ENCODE results near the gene APLN.

Gene APLN

DNA sequence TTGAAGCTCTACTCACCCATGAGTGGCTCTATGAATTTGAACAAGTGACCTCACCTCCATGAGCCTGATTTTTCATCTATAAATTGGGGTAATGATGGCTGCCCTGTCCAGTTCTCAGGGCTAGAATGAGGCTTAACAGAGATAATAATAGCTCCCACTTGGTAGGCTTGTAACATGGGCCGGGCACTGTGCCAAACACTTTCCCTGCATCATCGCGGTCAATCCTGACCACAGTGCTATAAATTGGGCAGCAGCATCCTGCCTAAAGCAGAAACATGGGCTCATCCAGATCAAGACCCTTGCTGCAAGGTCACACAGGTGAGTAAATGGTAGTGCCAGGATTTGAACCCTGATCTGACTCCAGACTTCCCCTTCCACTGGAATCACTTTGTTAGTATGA, 12.8 kb downstream of the APLN start:
- H3K36me3 ChIP-seq (ENCODE audit: control insufficient read depth, insufficient read depth, low read length) = no peaks in the 10 kb centered on the region
- H3K4me3 ChIP-seq (ENCODE audit: insufficient read depth, low read depth, low read length) = no peak overlapping the region
- 98% methylated on average over 3 of the region's 3 CpGs for WGBS, 2 experiments
- H3K27ac ChIP-seq (ENCODE audit: insufficient read depth, low read depth, low read length, poor library complexity, severe bottlenecking) = no peak overlapping the region
- H3K9me3 ChIP-seq (ENCODE audit: control insufficient read depth, low read length) = no peaks in the 10 kb centered on the region
- no peaks in the 10 kb centered on the region for H3K27me3 ChIP-seq (ENCODE audit: control insufficient read depth, insufficient read depth, low read length, poor library complexity, severe bottlenecking)
- H3K4me1 ChIP-seq (ENCODE audit: control insufficient read depth, insufficient read depth, low read length) = no peaks in the 10 kb centered on the region

DNA sequence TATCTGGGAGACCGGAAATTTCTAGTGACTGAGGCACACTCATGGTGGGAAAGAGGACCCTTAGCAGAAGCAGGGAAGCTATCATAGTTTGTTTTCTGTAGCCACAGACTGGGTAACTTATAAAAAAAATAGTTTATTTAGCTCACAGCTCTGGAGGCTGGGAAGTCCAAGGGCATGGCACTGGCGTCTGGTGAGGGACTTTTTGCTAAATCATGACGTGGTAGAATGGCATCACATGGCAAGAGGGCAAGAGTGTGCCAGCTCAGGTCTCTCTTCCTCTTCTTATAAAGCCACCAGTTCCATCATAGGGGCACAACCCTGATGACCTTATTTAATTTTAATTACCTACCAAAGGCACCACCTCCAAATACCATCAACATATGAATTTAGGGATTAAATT, 13.3 kb downstream of the APLN start:
- H3K36me3 ChIP-seq (ENCODE audit: control insufficient read depth, insufficient read depth, low read length) = no peaks in the 10 kb centered on the region
- H3K4me1 ChIP-seq (ENCODE audit: control insufficient read depth, insufficient read depth, low read length) = no peaks in the 10 kb centered on the region
- no peaks in the 10 kb centered on the region for H3K9me3 ChIP-seq (ENCODE audit: control insufficient read depth, low read length)
- WGBS, 2 experiments = 95 to 100% methylated on average over 3 of the region's 3 CpGs
- H3K4me3 ChIP-seq (ENCODE audit: insufficient read depth, low read depth, low read length) = no peak overlapping the region
- H3K27me3 ChIP-seq (ENCODE audit: control insufficient read depth, insufficient read depth, low read length, poor library complexity, severe bottlenecking) = no peaks in the 10 kb centered on the region
- H3K27ac ChIP-seq (ENCODE audit: insufficient read depth, low read depth, low read length, poor library complexity, severe bottlenecking) = no peak overlapping the region

DNA sequence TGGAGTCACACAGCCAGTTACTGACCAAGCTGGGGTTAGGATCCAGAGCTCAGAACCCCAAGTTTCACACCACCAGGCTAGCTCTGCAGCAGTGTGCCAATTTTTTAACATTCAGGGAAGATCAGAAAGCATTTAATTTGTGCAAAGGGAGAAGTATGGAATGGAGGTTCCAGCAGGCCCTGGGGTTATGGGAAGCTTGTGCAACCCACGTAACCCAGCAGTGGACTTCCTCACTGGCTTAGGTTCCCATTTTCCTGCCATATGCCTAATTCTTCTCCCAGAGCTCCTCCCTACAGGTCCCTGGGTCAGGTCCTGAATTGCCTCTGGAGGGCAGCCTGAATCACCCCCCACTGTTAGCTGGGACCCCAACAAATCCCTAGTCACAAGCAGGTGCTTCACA, 14.0 kb downstream of the APLN start:
- Histone ChIP-seq H3K4me3 (ENCODE audit: insufficient read depth, low read depth, low read length) (no peak overlapping the region), H3K36me3 (ENCODE audit: control insufficient read depth, insufficient read depth, low read length) (no peaks in the 10 kb centered on the region), H3K4me1 (ENCODE audit: control insufficient read depth, insufficient read depth, low read length) (no peaks in the 10 kb centered on the region), H3K9me3 (ENCODE audit: control insufficient read depth, low read length) (no peaks in the 10 kb centered on the region), H3K27ac (ENCODE audit: insufficient read depth, low read depth, low read length, poor library complexity, severe bottlenecking) (no peak overlapping the region), H3K27me3 (ENCODE audit: control insufficient read depth, insufficient read depth, low read length, poor library complexity, severe bottlenecking) (no peaks in the 10 kb centered on the region)
- 93 to 94% methylated on average over 1 of the region's 1 CpG for WGBS, 2 experiments

DNA sequence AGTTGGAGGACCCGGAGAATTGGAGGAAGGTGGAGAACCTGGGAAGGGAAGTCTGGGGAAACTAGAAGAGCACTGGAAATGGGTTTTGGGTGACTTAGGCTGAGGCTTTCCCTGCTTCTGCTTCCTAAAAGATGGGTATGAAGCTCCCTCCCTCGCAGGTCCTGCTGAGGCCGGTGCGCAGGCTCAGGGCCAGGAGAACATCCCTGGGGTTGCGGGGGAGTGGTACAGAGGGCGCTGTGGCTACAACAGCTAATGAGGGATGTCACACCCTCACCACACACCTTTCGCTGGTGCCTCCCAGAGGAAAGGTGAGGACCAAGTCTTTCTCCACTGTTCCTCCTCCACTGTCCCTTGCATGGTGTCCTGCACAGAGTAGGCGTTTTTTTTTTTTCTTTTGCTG, 15.8 kb downstream of the APLN start:
- H3K27me3 ChIP-seq (ENCODE audit: control insufficient read depth, insufficient read depth, low read length, poor library complexity, severe bottlenecking) = no peaks in the 10 kb centered on the region
- 85 to 86% methylated on average over 7 to 8 of the region's 8 CpGs for WGBS, 2 experiments
- no peaks in the 10 kb centered on the region for H3K9me3 ChIP-seq (ENCODE audit: control insufficient read depth, low read length)
- no peaks in the 10 kb centered on the region for H3K36me3 ChIP-seq (ENCODE audit: control insufficient read depth, insufficient read depth, low read length)
- H3K4me3 ChIP-seq (ENCODE audit: insufficient read depth, low read depth, low read length) = no peak overlapping the region
- H3K4me1 ChIP-seq (ENCODE audit: control insufficient read depth, insufficient read depth, low read length) = peaks cover 4% of the 10 kb centered on the region
- no peak overlapping the region for H3K27ac ChIP-seq (ENCODE audit: insufficient read depth, low read depth, low read length, poor library complexity, severe bottlenecking)

DNA sequence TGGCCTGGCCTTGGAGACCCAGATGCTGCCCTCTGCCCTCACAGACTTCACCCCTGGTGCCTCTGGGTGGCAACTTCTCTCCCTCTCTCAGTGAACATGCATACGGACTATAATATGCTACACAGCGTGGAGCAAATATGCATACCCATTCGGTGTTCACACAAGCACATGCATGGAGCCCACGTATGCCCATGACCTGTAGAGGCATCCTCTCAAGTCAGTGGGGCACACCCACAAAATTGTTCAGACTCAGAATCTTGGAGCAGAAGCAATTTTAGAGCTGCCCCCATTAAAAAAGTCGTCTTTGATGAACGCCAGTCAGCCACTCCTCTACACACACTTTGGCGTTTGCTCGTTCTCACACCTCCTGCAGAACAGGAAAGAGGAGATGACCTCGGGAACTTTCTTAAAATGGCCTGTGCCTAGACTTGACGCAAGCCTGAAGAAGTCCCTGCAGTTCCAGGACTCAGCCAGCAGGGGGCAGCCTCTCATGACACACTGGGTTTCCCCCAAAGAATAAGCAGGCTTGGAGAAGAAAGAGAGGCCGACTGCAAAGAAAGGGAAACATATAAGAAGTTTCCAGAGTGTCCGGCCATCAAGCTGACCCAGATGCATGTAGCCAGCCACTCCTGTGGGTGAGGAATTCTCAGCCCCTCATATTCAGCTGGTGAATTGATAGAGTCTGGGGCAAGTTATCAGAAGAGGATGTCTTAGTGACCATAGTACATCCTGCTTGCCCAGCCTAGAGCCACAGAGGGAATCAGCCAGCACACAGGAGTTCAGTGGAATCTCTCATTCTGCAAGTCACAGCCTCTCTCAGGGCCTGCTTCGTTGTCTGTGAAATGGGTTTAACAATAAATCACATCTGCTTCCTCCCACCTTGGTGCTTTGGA, 17.3 kb downstream of the APLN start:
- WGBS, 2 experiments = 38 to 40% methylated on average over 13 of the region's 13 CpGs

DNA sequence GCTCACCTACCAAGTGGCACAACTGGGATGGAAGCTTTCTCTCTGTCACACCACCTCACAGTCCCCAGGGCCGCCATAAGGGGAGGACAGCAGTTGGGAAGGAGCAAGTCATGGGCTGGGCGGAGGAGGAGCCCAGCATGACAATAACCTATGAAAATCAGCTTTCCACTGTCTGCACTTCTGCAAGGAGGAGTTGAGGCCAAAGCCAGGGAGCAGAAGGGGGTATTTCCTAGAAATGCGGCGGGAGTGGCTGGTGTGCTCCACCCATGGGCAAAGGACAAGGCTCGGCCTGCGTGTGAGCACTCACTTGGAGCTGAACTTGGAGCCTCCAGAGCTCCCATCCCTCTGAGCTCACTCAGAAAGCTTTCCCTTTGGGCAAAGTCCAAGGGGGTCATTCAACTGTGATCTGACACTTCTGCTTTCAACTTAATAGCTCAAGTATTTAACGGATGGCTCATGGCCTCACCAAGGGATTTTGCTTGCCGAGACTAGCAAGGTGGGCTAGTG, 18.5 kb downstream of the APLN start:
- Histone ChIP-seq H3K36me3 (ENCODE audit: control insufficient read depth, insufficient read depth, low read length) (no peaks in the 10 kb centered on the region), H3K4me1 (ENCODE audit: control insufficient read depth, insufficient read depth, low read length) (peaks cover 4% of the 10 kb centered on the region), H3K27ac (ENCODE audit: insufficient read depth, low read depth, low read length, poor library complexity, severe bottlenecking) (no peak overlapping the region), H3K27me3 (ENCODE audit: control insufficient read depth, insufficient read depth, low read length, poor library complexity, severe bottlenecking) (no peaks in the 10 kb centered on the region), H3K4me3 (ENCODE audit: insufficient read depth, low read depth, low read length) (no peak overlapping the region), H3K9me3 (ENCODE audit: control insufficient read depth, low read length) (no peaks in the 10 kb centered on the region)
- 94 to 97% methylated on average over 8 of the region's 8 CpGs for WGBS, 2 experiments

More for the DNA sequence above, 17.3 kb downstream of the APLN start:
- Histone ChIP-seq H3K9me3 (ENCODE audit: control insufficient read depth, low read length) (no peaks in the 10 kb centered on the region), H3K4me1 (ENCODE audit: control insufficient read depth, insufficient read depth, low read length) (peaks cover 4% of the 10 kb centered on the region), H3K27ac (ENCODE audit: insufficient read depth, low read depth, low read length, poor library complexity, severe bottlenecking) (no peak overlapping the region), H3K4me3 (ENCODE audit: insufficient read depth, low read depth, low read length) (no peak overlapping the region), H3K36me3 (ENCODE audit: control insufficient read depth, insufficient read depth, low read length) (no peaks in the 10 kb centered on the region), H3K27me3 (ENCODE audit: control insufficient read depth, insufficient read depth, low read length, poor library complexity, severe bottlenecking) (no peaks in the 10 kb centered on the region)

DNA sequence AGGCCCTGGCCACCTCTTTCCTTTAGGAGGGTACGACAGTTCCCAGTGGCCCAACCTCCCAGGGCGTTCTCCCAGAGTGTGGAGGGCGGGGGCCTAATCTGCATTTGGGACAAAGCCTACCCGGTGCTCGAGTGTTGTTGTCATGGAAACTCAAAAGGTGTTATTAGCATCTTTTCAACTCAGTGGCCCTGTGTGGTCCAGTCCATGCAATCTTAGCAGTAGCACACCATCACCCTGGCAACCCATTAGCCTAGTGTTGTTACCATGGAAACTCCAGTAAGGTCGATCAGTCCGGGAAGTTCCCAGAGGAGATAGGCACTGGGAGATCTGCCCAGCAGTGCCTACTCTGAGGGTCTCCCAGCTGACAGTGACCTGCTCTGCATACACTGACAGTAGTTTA, 20.2 kb downstream of the APLN start:
- H3K4me1 ChIP-seq (ENCODE audit: control insufficient read depth, insufficient read depth, low read length) = peaks cover 4% of the 10 kb centered on the region
- no peak overlapping the region for H3K4me3 ChIP-seq (ENCODE audit: insufficient read depth, low read depth, low read length)
- no peaks in the 10 kb centered on the region for H3K27me3 ChIP-seq (ENCODE audit: control insufficient read depth, insufficient read depth, low read length, poor library complexity, severe bottlenecking)
- H3K9me3 ChIP-seq (ENCODE audit: control insufficient read depth, low read length) = no peaks in the 10 kb centered on the region
- peak overlapping the region; percentile 60 for H3K27ac ChIP-seq (ENCODE audit: insufficient read depth, low read depth, low read length, poor library complexity, severe bottlenecking)
- WGBS, 2 experiments = 18 to 21% methylated on average over 7 of the region's 7 CpGs
- H3K36me3 ChIP-seq (ENCODE audit: control insufficient read depth, insufficient read depth, low read length) = no peaks in the 10 kb centered on the region

DNA sequence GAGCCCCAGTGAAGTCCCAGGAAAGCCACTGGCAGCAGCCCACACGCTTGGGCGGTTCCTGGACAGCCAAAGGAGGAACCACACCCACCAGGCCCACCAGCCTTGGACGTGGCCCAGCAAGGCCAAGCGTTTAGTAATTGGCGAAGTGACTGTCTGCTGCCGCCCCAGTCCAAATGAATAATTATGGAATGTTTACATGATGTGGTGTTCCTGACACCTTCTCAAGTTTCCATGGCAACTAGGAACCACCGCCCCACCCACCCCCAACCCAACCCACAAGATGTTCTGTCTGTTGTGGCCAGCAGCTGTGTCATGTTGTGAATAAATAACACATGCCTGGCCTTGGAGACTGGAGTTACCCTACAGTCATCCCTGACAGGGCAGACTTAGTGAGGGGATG, 22.3 kb downstream of the APLN start:
- Histone ChIP-seq H3K9me3 (ENCODE audit: control insufficient read depth, low read length) (no peaks in the 10 kb centered on the region), H3K27me3 (ENCODE audit: control insufficient read depth, insufficient read depth, low read length, poor library complexity, severe bottlenecking) (no peaks in the 10 kb centered on the region), H3K36me3 (ENCODE audit: control insufficient read depth, insufficient read depth, low read length) (no peaks in the 10 kb centered on the region), H3K4me3 (ENCODE audit: insufficient read depth, low read depth, low read length) (no peak overlapping the region), H3K27ac (ENCODE audit: insufficient read depth, low read depth, low read length, poor library complexity, severe bottlenecking) (no peak overlapping the region), H3K4me1 (ENCODE audit: control insufficient read depth, insufficient read depth, low read length) (peaks cover 4% of the 10 kb centered on the region)
- WGBS, 2 experiments = 96 to 98% methylated on average over 5 to 6 of the region's 7 CpGs

DNA sequence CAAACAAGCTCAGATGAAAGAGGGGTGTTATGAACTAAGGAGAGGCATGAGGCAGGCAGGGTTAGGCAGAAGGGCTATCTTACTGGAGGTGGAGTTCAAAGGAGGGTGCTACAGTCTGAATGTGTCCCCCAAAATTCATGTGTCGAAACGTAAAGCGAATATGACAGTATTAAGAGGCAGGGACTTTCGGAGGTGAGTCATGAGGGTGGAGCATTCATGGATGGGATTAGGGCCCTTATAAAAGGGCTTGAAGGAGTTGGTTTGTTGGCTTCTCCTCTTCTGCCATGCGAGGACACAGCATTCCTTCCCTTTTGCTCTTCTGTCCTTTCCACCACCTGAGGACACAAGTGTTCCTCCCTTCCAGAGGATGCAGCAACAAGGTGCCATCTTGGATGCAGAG, 22.9 kb downstream of the APLN start:
- no peak overlapping the region for H3K4me3 ChIP-seq (ENCODE audit: insufficient read depth, low read depth, low read length)
- H3K9me3 ChIP-seq (ENCODE audit: control insufficient read depth, low read length) = no peaks in the 10 kb centered on the region
- H3K27me3 ChIP-seq (ENCODE audit: control insufficient read depth, insufficient read depth, low read length, poor library complexity, severe bottlenecking) = no peaks in the 10 kb centered on the region
- H3K27ac ChIP-seq (ENCODE audit: insufficient read depth, low read depth, low read length, poor library complexity, severe bottlenecking) = no peak overlapping the region
- H3K36me3 ChIP-seq (ENCODE audit: control insufficient read depth, insufficient read depth, low read length) = no peaks in the 10 kb centered on the region
- H3K4me1 ChIP-seq (ENCODE audit: control insufficient read depth, insufficient read depth, low read length) = peaks cover 4% of the 10 kb centered on the region
- WGBS, 2 experiments = 88 to 95% methylated on average over 5 of the region's 5 CpGs

DNA sequence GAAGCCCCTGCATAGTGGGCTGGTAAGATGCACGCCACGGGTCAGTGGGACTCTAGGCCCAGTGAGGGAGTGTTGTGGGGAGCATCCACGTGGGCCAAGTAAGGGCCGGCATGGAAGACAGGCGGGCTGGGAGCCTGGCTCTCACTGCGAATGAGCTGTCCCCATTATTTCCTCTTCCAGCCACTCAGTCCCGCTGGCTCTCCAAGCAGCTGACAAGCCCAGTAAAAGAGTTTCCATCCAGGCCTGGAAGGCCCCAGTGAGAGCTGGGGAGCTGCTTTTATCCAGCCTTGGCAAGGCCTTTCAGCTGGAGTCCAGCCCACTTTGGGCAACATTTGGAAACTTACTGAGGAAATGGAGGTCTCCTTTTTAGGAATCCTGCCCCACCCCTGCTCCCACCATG, 24.9 kb downstream of the APLN start:
- Histone ChIP-seq H3K9me3 (ENCODE audit: control insufficient read depth, low read length) (no peaks in the 10 kb centered on the region), H3K27ac (ENCODE audit: insufficient read depth, low read depth, low read length, poor library complexity, severe bottlenecking) (no peak overlapping the region), H3K4me1 (ENCODE audit: control insufficient read depth, insufficient read depth, low read length) (peaks cover 2% of the 10 kb centered on the region), H3K4me3 (ENCODE audit: insufficient read depth, low read depth, low read length) (no peak overlapping the region), H3K36me3 (ENCODE audit: control insufficient read depth, insufficient read depth, low read length) (no peaks in the 10 kb centered on the region), H3K27me3 (ENCODE audit: control insufficient read depth, insufficient read depth, low read length, poor library complexity, severe bottlenecking) (no peaks in the 10 kb centered on the region)
- 85 to 87% methylated on average over 7 of the region's 7 CpGs for WGBS, 2 experiments
